Stimulated activated CD8-positive, alpha-beta memory T cell treated with anti-CD3 and anti-CD28 coated beads, Interleukin-7, amount 100 ng/mL, for 24 hours (primary cell): ENCODE data around the gene LANCL1.
"Not testable (repeated sequence)": the region's sequence is repeated elsewhere in the genome, so short reads cannot be mapped to it uniquely, and the experiment has no call there.

Experiments
- DNase-seq: peaks from one replicate; pipeline ENCODE4 v3.0.0-alpha.2; 2020; ENCODE audit warnings: low read depth

The LANCL1 gene

GRCh38 chr2:210459407-210459806 lies 17.2 kb downstream of the LANCL1 start:
- DNase-seq, result no peak

GRCh38 chr2:210458395-210458794 lies 18.2 kb downstream of the LANCL1 start:
- DNase-seq, result no peak

GRCh38 chr2:210456571-210456970 lies 20.0 kb downstream of the LANCL1 start:
- DNase-seq, result no peak

- no peak for DNase-seq
Observed at GRCh38 chr2:210454336-210454735, 22.2 kb downstream of the LANCL1 start.

GRCh38 chr2:210452194-210452593 lies 24.4 kb downstream of the LANCL1 start:
- DNase-seq, result no peak

GRCh38 chr2:210450942-210451341 lies 25.6 kb downstream of the LANCL1 start:
- DNase-seq, result not testable (repeated sequence)

GRCh38 chr2:210445732-210446131 lies 30.8 kb downstream of the LANCL1 start:
- no peak for DNase-seq

- DNase-seq, result no peak
Observed at GRCh38 chr2:210445116-210445707, 31.3 kb downstream of the LANCL1 start.

- no peak for DNase-seq
Observed at GRCh38 chr2:210443527-210443926, 33.0 kb downstream of the LANCL1 start.

GRCh38 chr2:210442878-210443277 lies 33.7 kb downstream of the LANCL1 start:
- no peak for DNase-seq

- no peak for DNase-seq
Observed at GRCh38 chr2:210442457-210442856, 34.1 kb downstream of the LANCL1 start.

GRCh38 chr2:210440206-210440605 lies 36.4 kb downstream of the LANCL1 start:
- DNase-seq, result no peak

- DNase-seq, result no peak
Observed at GRCh38 chr2:210435439-210435838, 41.1 kb downstream of the LANCL1 start.

GRCh38 chr2:210432633-210433032 lies 43.9 kb downstream of the LANCL1 start:
- no peak for DNase-seq

- no peak for DNase-seq
Observed at GRCh38 chr2:210429403-210430137, 47.0 kb downstream of the LANCL1 start.

GRCh38 chr2:210428393-210429179 lies 48.0 kb downstream of the LANCL1 start:
- DNase-seq, result no peak

- not testable (repeated sequence) for DNase-seq
Observed at GRCh38 chr2:210427309-210427708, 49.2 kb downstream of the LANCL1 start.

- no peak for DNase-seq
Observed at GRCh38 chr2:210422366-210422765, 54.2 kb downstream of the LANCL1 start.

GRCh38 chr2:210421916-210422315 lies 54.6 kb downstream of the LANCL1 start:
- DNase-seq, result no peak

GRCh38 chr2:210412660-210413059 lies 63.9 kb downstream of the LANCL1 start:
- DNase-seq, result no peak

GRCh38 chr2:210410542-210410941 lies 66.0 kb downstream of the LANCL1 start:
- no peak for DNase-seq

GRCh38 chr2:210399440-210400041 lies 77.0 kb downstream of the LANCL1 start:
- DNase-seq, result no peak

GRCh38 chr2:210392469-210392881 lies 84.1 kb downstream of the LANCL1 start:
- no peak for DNase-seq
